ENCODE results near the gene ARAP1. TPM values are rescaled to one million over a fixed set of nuclear protein-coding genes. Genes with fewer than 3 reads are reported as not detected.

Gene ARAP1
- total RNA-seq, 1 donor from 2014 or later = 58.6 TPM

GRCh38 chr11:72668629-72669347 is 83.4 kb downstream of the ARAP1 start:
- DNase-seq (ENCODE audit: low read depth, low spot score) = no peak

- no peak for DNase-seq (ENCODE audit: low read depth, low spot score)
These were observed 86.2 kb downstream of the ARAP1 start for GRCh38 chr11:72665911-72666472.

GRCh38 chr11:72662036-72662435 is 90.2 kb downstream of the ARAP1 start:
- no peak for DNase-seq (ENCODE audit: low read depth, low spot score)

- DNase-seq (ENCODE audit: low read depth, low spot score) = no peak
These were observed 90.7 kb downstream of the ARAP1 start for GRCh38 chr11:72661486-72661885.

- DNase-seq (ENCODE audit: low read depth, low spot score) = no peak
These were observed 93.1 kb downstream of the ARAP1 start for GRCh38 chr11:72658989-72659640.

- DNase-seq (ENCODE audit: low read depth, low spot score) = no peak
These were observed 94.7 kb downstream of the ARAP1 start for GRCh38 chr11:72657411-72658100.

GRCh38 chr11:72655896-72656464 is 96.2 kb downstream of the ARAP1 start:
- no peak for DNase-seq (ENCODE audit: low read depth, low spot score)

GRCh38 chr11:72655014-72655413 is 97.2 kb downstream of the ARAP1 start:
- DNase-seq (ENCODE audit: low read depth, low spot score) = no peak

GRCh38 chr11:72653649-72654048 is 98.6 kb downstream of the ARAP1 start:
- DNase-seq (ENCODE audit: low read depth, low spot score) = no peak

- DNase-seq (ENCODE audit: low read depth, low spot score) = no peak
These were observed 99.2 kb downstream of the ARAP1 start for GRCh38 chr11:72652873-72653630.

GRCh38 chr11:72652133-72652532 is 100.1 kb downstream of the ARAP1 start:
- no peak for DNase-seq (ENCODE audit: low read depth, low spot score)

- DNase-seq (ENCODE audit: low read depth, low spot score) = no peak
These were observed 102.8 kb downstream of the ARAP1 start for GRCh38 chr11:72649215-72649976.

GRCh38 chr11:72648384-72649136 is 103.6 kb downstream of the ARAP1 start:
- no peak for DNase-seq (ENCODE audit: low read depth, low spot score)

- DNase-seq (ENCODE audit: low read depth, low spot score) = no peak
These were observed 104.3 kb downstream of the ARAP1 start for GRCh38 chr11:72647882-72648281.

GRCh38 chr11:72646472-72646871 is 105.7 kb downstream of the ARAP1 start:
- no peak for DNase-seq (ENCODE audit: low read depth, low spot score)

GRCh38 chr11:72646024-72646423 is 106.2 kb downstream of the ARAP1 start:
- no peak for DNase-seq (ENCODE audit: low read depth, low spot score)

- DNase-seq (ENCODE audit: low read depth, low spot score) = no peak
These were observed 108.7 kb downstream of the ARAP1 start for GRCh38 chr11:72643547-72643946.

- DNase-seq (ENCODE audit: low read depth, low spot score) = no peak
These were observed 109.2 kb downstream of the ARAP1 start for GRCh38 chr11:72642884-72643522.
